ENCODE measurements around the gene UBIAD1.

Gene UBIAD1

GRCh38 chr1:11308699-11309224 lies 35.8 kb downstream of the UBIAD1 start:
- no peak for DNase-seq (ENCODE audit: low read depth in 2 of 3, low spot score in 2 of 3)

- DNase-seq (ENCODE audit: low read depth in 2 of 3, low spot score in 2 of 3), result no peak
Measured at GRCh38 chr1:11309385-11309784, 36.4 kb downstream of the UBIAD1 start.

- no peak for DNase-seq (ENCODE audit: low read depth in 2 of 3, low spot score in 2 of 3)
Measured at GRCh38 chr1:11311816-11312755, 39.1 kb downstream of the UBIAD1 start.

- no peak for DNase-seq (ENCODE audit: low read depth in 2 of 3, low spot score in 2 of 3)
Measured at GRCh38 chr1:11314959-11315358, 42.0 kb downstream of the UBIAD1 start.

GRCh38 chr1:11316701-11317100 lies 43.7 kb downstream of the UBIAD1 start:
- no peak for DNase-seq (ENCODE audit: low read depth in 2 of 3, low spot score in 2 of 3)

- DNase-seq (ENCODE audit: low read depth in 2 of 3, low spot score in 2 of 3), result no peak
Measured at GRCh38 chr1:11318982-11319381, 46.0 kb downstream of the UBIAD1 start.

- DNase-seq (ENCODE audit: low read depth in 2 of 3, low spot score in 2 of 3), result peak in 2 of 3 experiments; percentile 17 to 34
Measured at GRCh38 chr1:11320153-11320936, 47.3 kb downstream of the UBIAD1 start.

- no peak for DNase-seq (ENCODE audit: low read depth in 2 of 3, low spot score in 2 of 3)
Measured at GRCh38 chr1:11321656-11322491, 48.9 kb downstream of the UBIAD1 start.

GRCh38 chr1:11324567-11325165 lies 51.7 kb downstream of the UBIAD1 start:
- no peak for DNase-seq (ENCODE audit: low read depth in 2 of 3, low spot score in 2 of 3)

- no peak for DNase-seq (ENCODE audit: low read depth in 2 of 3, low spot score in 2 of 3)
Measured at GRCh38 chr1:11326070-11326469, 53.1 kb downstream of the UBIAD1 start.

- DNase-seq (ENCODE audit: low read depth in 2 of 3, low spot score in 2 of 3), result no peak
Measured at GRCh38 chr1:11328444-11328843, 55.4 kb downstream of the UBIAD1 start.

- DNase-seq (ENCODE audit: low read depth in 2 of 3, low spot score in 2 of 3), result no peak
Measured at GRCh38 chr1:11330411-11330810, 57.4 kb downstream of the UBIAD1 start.

- no peak for DNase-seq (ENCODE audit: low read depth in 2 of 3, low spot score in 2 of 3)
Measured at GRCh38 chr1:11331036-11331944, 58.3 kb downstream of the UBIAD1 start.

- no peak for DNase-seq (ENCODE audit: low read depth in 2 of 3, low spot score in 2 of 3)
Measured at GRCh38 chr1:11331945-11332546, 59.0 kb downstream of the UBIAD1 start.

- DNase-seq (ENCODE audit: low read depth in 2 of 3, low spot score in 2 of 3), result no peak
Measured at GRCh38 chr1:11333631-11334030, 60.6 kb downstream of the UBIAD1 start.

- no peak for DNase-seq (ENCODE audit: low read depth in 2 of 3, low spot score in 2 of 3)
Measured at GRCh38 chr1:11334261-11334804, 61.3 kb downstream of the UBIAD1 start.

- DNase-seq (ENCODE audit: low read depth in 2 of 3, low spot score in 2 of 3), result no peak
Measured at GRCh38 chr1:11334821-11335220, 61.8 kb downstream of the UBIAD1 start.

- DNase-seq (ENCODE audit: low read depth in 2 of 3, low spot score in 2 of 3), result no peak
Measured at GRCh38 chr1:11335417-11336056, 62.5 kb downstream of the UBIAD1 start.

Data from activated CD8-positive, alpha-beta memory T cell treated with anti-CD3 and anti-CD28 coated beads for 48 hours (primary cell).